ENCODE results near the gene REEP6.

REEP6 gene

GRCh38 chr19:1481224-1481892 lies 9.6 kb upstream of the REEP6 start:
- DNase-seq (ENCODE audit: extremely low read depth, insufficient read length) = no peak
- H3K4me3 ChIP-seq (replicated peaks; ENCODE audit: low read depth, low read length) = no peak overlapping the region
- H3K27me3 ChIP-seq (replicated peaks; ENCODE audit: control insufficient read depth, insufficient read depth, low read length) = no peaks in the 10 kb centered on the region
- no peaks in the 10 kb centered on the region for H3K36me3 ChIP-seq (ENCODE audit: control insufficient read depth, insufficient read depth, low read length)
- TF ChIP-seq CTCF (IDR thresholded peaks at IDR 0.05; ENCODE audit: insufficient read depth, low read length, poor library complexity, severe bottlenecking) = no peak

GRCh38 chr19:1481893-1482360 lies 9.1 kb upstream of the REEP6 start:
- no peaks in the 10 kb centered on the region for H3K36me3 ChIP-seq (ENCODE audit: control insufficient read depth, insufficient read depth, low read length)
- no peak overlapping the region for H3K4me3 ChIP-seq (replicated peaks; ENCODE audit: low read depth, low read length)
- H3K27me3 ChIP-seq (replicated peaks; ENCODE audit: control insufficient read depth, insufficient read depth, low read length) = no peaks in the 10 kb centered on the region
- no peak for TF ChIP-seq CTCF (IDR thresholded peaks at IDR 0.05; ENCODE audit: insufficient read depth, low read length, poor library complexity, severe bottlenecking)
- DNase-seq (ENCODE audit: extremely low read depth, insufficient read length) = peak; percentile 18

- peak; percentile 16 for DNase-seq (ENCODE audit: extremely low read depth, insufficient read length)
- no peak overlapping the region for H3K4me3 ChIP-seq (replicated peaks; ENCODE audit: low read depth, low read length)
Observed at GRCh38 chr19:1482361-1483130, 8.4 kb upstream of the REEP6 start.

GRCh38 chr19:1483131-1483978 lies 7.6 kb upstream of the REEP6 start:
- Histone ChIP-seq H3K36me3 (ENCODE audit: control insufficient read depth, insufficient read depth, low read length) (no peaks in the 10 kb centered on the region), H3K4me3 (replicated peaks; ENCODE audit: low read depth, low read length) (no peak overlapping the region), H3K27me3 (replicated peaks; ENCODE audit: control insufficient read depth, insufficient read depth, low read length) (no peaks in the 10 kb centered on the region)
- TF ChIP-seq CTCF (IDR thresholded peaks at IDR 0.05; ENCODE audit: insufficient read depth, low read length, poor library complexity, severe bottlenecking) = no peak
- DNase-seq (ENCODE audit: extremely low read depth, insufficient read length) = peak; percentile 15

More at GRCh38 chr19:1482361-1483130, 8.4 kb upstream of the REEP6 start:
- TF ChIP-seq CTCF (IDR thresholded peaks at IDR 0.05; ENCODE audit: insufficient read depth, low read length, poor library complexity, severe bottlenecking) = no peak
- no peaks in the 10 kb centered on the region for H3K36me3 ChIP-seq (ENCODE audit: control insufficient read depth, insufficient read depth, low read length)
- H3K27me3 ChIP-seq (replicated peaks; ENCODE audit: control insufficient read depth, insufficient read depth, low read length) = no peaks in the 10 kb centered on the region

GRCh38 chr19:1483979-1484428 lies 7.0 kb upstream of the REEP6 start:
- TF ChIP-seq CTCF (IDR thresholded peaks at IDR 0.05; ENCODE audit: insufficient read depth, low read length, poor library complexity, severe bottlenecking) = no peak
- no peak overlapping the region for H3K4me3 ChIP-seq (replicated peaks; ENCODE audit: low read depth, low read length)
- H3K36me3 ChIP-seq (ENCODE audit: control insufficient read depth, insufficient read depth, low read length) = no peaks in the 10 kb centered on the region
- H3K27me3 ChIP-seq (replicated peaks; ENCODE audit: control insufficient read depth, insufficient read depth, low read length) = no peaks in the 10 kb centered on the region
- no peak for DNase-seq (ENCODE audit: extremely low read depth, insufficient read length)
